ENCODE results near the gene MARS1.
"Not testable (repeated sequence)": the region's sequence is repeated elsewhere in the genome, so short reads cannot be mapped to it uniquely, and the experiment has no call there.

MARS1 gene

GRCh38 chr12:57495051-57495701, 7.3 kb downstream of the MARS1 start:
- DNase-seq = not testable (repeated sequence)

GRCh38 chr12:57496822-57497221, 9.0 kb downstream of the MARS1 start:
- DNase-seq = no peak

GRCh38 chr12:57497223-57498131, 9.6 kb downstream of the MARS1 start:
- DNase-seq = no peak

DNA sequence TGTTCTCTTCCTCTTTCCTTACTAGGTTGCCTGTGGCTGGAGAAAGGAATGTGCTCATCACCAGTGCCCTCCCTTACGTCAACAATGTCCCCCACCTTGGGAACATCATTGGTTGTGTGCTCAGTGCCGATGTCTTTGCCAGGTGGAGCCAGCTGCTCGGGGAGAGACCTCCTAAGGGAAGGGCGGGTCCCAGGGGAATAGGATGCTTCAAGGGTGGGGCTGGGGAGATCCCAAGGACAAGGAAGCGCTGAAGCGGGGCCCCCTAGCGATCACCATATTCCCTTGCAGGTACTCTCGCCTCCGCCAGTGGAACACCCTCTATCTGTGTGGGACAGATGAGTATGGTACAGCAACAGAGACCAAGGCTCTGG, 10.2 kb downstream of the MARS1 start:
- DNase-seq = no peak

DNA sequence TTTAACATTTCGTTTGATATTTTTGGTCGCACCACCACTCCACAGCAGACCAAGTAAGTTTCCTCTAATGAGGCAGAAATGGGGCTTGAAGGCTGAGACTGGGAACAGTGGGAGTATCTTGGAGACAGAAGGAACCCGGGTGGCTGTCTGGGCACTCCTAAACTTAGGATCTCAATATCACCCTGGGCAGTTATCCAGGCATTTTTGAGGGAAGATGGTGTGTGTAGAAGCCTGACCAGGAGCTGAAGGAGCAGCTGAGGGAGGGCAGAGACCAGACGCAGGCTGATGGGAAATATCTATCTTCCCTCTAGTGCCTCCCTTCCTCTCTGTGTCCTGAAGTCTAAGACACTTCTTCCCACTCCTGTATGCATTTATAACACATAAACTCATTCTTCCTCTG, 10.7 kb downstream of the MARS1 start:
- no peak for DNase-seq

DNA sequence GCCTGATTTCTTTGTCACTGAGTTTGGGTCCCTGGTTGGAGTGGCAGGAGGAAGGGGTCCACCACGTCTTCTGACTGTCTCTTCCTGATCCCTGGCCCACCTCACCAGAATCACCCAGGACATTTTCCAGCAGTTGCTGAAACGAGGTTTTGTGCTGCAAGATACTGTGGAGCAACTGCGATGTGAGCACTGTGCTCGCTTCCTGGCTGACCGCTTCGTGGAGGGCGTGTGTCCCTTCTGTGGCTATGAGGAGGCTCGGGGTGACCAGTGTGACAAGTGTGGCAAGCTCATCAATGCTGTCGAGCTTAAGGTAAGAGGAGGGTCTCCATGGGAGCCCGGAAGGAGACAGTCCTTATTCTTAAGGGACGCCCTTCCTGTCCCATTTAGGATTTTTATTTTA, 12.3 kb downstream of the MARS1 start:
- DNase-seq = no peak

DNA sequence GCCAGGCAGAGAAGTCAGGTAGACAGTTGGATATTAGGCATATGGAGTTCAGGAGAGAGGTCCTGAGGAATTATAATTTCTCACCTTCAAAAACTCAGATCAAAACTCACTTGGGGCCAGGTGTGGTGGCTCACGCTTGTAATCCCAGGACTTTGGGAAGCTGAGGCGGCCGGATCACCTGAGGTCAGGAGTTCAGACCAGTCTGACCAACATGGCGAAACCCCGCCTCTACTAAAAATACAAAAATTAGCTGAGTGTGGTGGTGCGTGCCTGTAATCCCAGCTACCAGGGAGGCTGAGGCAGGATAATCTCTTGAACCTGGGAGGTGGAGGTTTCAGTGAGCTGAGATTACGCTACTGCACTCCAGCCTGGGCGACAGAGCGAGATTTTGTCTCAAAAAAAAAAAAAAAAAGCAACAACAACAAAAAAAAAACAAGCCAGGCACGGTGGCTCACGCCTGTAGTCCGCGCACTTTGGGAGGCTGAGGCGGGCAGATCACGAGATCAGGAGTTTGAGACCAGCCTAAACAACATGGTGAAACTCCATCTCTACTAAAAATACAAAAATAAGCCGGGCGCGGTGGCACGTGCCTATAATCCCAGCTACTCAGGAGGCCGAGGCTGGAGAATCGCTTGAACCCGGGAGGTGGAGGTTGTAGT, 14.6 kb downstream of the MARS1 start:
- not testable (repeated sequence) for DNase-seq

GRCh38 chr12:57506541-57506940, 18.7 kb downstream of the MARS1 start:
- DNase-seq = not testable (repeated sequence)

- DNase-seq = not testable (repeated sequence)
Observed at GRCh38 chr12:57507796-57508195, 19.9 kb downstream of the MARS1 start.

GRCh38 chr12:57511161-57511560, 23.3 kb downstream of the MARS1 start:
- DNase-seq = no peak

GRCh38 chr12:57511588-57512325, 23.9 kb downstream of the MARS1 start:
- no peak for DNase-seq

DNA sequence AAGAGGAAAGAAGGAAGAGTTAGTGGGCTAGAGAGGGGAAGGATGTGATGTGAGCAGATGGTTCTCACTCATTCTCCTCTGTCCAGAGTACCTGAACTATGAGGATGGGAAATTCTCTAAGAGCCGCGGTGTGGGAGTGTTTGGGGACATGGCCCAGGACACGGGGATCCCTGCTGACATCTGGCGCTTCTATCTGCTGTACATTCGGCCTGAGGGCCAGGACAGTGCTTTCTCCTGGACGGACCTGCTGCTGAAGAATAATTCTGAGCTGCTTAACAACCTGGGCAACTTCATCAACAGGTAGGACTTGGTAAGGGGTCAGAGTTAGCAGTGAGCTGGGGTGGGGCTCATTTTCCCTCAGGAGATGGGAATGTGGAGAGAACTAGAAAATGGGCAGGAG, 24.8 kb downstream of the MARS1 start:
- no peak for DNase-seq

- DNase-seq = no peak
Observed at GRCh38 chr12:57513266-57513665, 25.4 kb downstream of the MARS1 start.

DNA sequence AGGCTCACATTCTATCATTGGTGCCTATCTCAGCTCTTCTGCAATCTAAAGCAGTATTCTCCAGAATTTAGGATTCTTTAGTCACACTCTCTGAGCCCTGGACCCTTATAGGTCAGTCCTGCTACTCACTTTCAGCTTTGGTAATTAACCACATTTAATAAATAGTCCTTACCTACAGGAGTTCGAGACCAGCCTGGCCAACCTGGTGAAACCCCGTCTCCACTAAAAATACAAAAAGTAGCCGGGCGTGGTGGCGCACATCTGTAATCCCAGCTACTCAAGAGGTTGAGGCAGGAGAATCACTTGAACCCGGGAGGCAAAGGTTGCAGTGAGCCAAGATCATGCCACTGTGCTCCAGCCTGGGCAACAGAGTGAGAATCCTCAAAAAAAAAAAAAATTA, 25.8 kb downstream of the MARS1 start:
- DNase-seq = not testable (repeated sequence)

DNA sequence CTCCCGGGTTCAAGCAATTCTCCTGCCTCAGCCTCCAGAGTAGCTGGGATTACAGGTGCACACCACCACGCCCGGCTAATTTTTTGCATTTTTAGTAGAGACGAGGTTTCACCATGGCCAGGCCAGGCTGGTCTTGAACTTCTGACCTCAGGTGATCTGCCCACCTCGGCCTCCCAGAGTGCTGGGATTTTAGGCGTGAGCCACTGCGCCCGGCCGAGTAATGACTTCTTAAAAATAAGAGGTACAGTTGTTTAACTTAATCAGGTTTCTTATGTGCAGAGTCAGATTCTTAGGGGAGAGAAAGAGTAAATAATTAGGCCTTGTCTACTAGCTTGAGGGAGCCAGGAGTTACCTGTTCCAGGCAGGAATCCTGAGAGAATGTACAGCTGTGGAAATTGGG, 26.4 kb downstream of the MARS1 start:
- DNase-seq = not testable (repeated sequence)

DNA sequence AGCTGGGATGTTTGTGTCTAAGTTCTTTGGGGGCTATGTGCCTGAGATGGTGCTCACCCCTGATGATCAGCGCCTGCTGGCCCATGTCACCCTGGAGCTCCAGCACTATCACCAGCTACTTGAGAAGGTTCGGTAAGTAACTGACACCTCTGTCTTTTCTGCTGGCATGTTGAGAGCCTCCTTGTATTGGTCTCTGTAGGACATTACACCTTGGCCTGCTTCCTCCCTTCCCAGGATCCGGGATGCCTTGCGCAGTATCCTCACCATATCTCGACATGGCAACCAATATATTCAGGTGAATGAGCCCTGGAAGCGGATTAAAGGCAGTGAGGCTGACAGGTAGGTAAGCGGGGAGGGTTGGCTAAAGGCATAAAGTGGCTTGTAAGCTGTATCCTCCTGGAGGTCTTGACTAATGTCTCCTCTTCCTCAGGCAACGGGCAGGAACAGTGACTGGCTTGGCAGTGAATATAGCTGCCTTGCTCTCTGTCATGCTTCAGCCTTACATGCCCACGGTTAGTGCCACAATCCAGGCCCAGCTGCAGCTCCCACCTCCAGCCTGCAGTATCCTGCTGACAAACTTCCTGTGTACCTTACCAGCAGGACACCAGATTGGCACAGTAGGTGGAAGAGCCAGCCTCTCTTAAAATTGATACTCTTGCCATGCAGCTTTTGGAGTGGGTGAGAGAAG, 27.0 kb downstream of the MARS1 start:
- no peak for DNase-seq

DNA sequence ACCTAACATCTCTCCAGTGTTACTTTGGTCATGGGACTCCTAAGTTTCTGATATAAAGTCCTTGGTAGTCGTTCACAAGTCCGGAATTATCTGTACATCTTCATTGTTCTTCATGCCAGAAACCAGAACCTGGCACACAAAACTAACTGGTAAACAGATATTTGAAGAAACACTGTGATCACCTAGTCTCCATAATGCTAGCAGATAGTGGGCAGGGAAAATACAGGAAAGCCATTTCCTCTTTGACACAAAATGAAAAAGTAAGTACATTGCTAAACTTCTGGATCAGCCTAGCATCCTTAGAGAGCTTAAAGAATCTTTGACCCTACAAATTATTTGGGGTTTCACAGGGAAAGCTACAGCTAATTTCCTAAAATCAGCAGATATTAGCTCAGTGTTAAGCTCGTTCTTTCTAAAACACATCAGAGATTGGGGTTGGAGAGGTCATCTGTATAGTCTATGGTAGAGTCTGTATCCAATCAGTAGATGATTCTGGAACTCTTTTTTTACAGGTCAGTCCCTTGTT, 27.6 kb downstream of the MARS1 start:
- DNase-seq = no peak

DNA sequence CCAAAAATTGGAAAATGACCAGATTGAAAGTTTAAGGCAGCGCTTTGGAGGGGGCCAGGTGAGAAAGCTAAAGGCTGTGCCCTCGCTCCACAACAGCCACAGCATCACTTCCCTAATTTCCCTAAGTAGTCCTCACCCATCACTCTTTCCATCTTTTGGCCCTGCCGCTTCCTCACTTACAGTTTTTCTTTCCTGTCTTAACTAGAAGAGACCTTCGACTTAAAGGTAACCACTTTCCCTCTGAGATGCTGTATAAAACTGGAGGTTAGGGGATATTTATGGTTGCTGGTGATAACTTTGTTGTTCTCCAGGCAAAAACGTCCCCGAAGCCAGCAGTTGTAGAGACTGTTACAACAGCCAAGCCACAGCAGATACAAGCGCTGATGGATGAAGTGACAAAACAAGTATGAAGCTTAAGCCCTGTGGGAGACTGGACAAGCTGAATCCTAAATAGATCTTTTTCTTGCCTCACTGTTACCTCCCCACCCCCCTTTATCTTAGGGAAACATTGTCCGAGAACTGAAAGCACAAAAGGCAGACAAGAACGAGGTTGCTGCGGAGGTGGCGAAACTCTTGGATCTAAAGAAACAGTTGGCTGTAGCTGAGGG, 28.2 kb downstream of the MARS1 start:
- DNase-seq = no peak

DNA sequence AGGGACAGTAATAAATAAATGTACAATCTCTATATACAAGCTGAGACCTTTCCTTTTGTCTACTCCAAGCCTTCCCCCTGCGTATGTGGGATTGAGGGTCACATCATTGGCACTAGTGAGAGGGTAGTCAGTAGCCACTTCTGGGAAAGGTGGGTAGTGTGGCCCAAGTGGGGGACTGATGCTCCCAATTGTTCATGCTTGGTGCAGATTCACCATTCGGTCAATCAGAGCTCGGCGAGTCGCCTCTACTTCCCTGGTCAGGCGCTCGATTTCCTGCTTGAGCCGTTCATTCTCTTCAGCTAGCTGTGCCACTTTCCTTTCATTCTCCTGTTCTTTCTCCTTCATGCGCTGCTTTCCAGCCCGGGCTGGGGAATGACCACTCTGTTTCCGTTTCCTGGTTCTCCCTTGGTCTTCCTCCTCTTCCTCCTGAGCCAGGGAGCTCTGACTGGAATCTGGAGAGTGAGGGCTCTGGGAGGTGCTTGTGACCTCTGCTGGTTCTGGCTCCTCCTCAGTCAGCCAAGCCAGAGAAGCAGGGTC, 28.8 kb downstream of the MARS1 start:
- no peak for DNase-seq

DNA sequence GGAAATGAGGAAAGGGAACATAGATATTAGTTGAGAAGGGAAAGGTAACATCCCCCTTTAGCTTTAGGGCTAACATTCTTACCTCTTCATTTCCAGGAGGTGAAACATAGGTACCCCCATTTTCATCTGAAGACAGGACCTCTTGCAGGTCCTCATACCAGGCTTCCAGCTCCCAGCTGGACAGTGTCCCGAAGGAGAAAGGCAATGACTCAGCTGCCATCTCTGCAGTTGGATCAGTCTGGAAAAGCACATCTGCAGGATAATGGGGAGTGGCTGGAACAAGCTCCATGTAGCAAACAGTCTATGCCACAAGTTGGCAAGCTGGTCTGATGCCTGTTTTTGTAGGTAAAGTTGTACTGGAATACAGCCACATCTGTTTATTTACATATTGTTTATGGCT, 29.3 kb downstream of the MARS1 start:
- DNase-seq = no peak

- DNase-seq = not testable (repeated sequence)
Observed at GRCh38 chr12:57517718-57518117, 29.9 kb downstream of the MARS1 start.

Measured in suppressor macrophage (primary cell).